HCT116 (cell line): ENCODE data around the gene FNDC11. TPM values are rescaled to one million over a fixed set of nuclear protein-coding genes. Genes with fewer than 3 reads are reported as not detected.

ENCODE experiments used
- ATAC-seq: fragments of 200-7000 bp; cut with Tn5 transposase; 2 replicates; pipeline ENCODE4 v1.9.1; 2020; ENCODE audit warnings: mild to moderate bottlenecking, moderate library complexity
- BruUV-seq: library from RNA; stranded (reverse); fragments of 400-500 nt; replicated peaks from 2 replicates; lab custom pipeline; 2021; lab: Mats Ljungman, UMichigan
- CTCF ChIA-PET: fragments of 300-600 bp; sonication (Branson Sonifier 250); formaldehyde crosslinking; loops from one replicate; lab custom pipeline; 2021; ENCODE audit warnings: antibody characterized with exemption; lab: Charles Lee
- POLR2A ChIA-PET: fragments of 300-600, 350-600 bp; sonication (Branson Sonifier 250); formaldehyde crosslinking; loops from one replicate; lab custom pipeline; 2021; ENCODE audit warnings: antibody characterized with exemption; lab: Charles Lee
- RAD21 ChIA-PET, 2 experiments: fragments of 300-600 bp; sonication (Branson Sonifier 250); formaldehyde crosslinking; loops; one replicate each; lab custom pipeline; 2023; ENCODE audit warnings: low total read pairs in 2 of 2; ENCODE audit not compliant: uncharacterized antibody in 2 of 2, unreplicated experiment in 2 of 2, low non-redundant PET in 1 of 2; lab: Charles Lee
- DNase-seq: peaks from one replicate; pipeline ENCODE4 v3.0.0-alpha.2; 2010; ENCODE audit warnings: low read depth, low spot score
- H2AFZ ChIP-seq: fragments of 200-600 bp; shearing (Covaris generic), sonication (generic); 2 replicates; pipeline ENCODE4 v1.6.1; 2017; ENCODE audit warnings: low read depth, mixed run types, mixed read lengths, antibody characterized with exemption, low read length; ENCODE audit not compliant: poor library complexity, severe bottlenecking
- H3K27ac ChIP-seq: 2 replicates; pipeline ENCODE4 v1.5.1; 2012; ENCODE audit warnings: low read depth, low read length
- H3K27me3 ChIP-seq: fragments of 200-600 bp; sonication (generic); 2 replicates; pipeline ENCODE4 v1.6.1; 2016; ENCODE audit warnings: mixed run types, low read length, mixed read lengths; ENCODE audit not compliant: insufficient read depth
- H3K36me3 ChIP-seq, 2 experiments: fragments of 200-500 bp in 1 of 2; fragments of 200-600 bp in 1 of 2; sonication (Bioruptor generic) in 1 of 2; sonication (generic) in 1 of 2; 2 replicates each; pipeline versions ENCODE4 v1.5.1 to v1.6.1; 2014 to 2016; ENCODE audit warnings: low read length in 2 of 2, inconsistent platforms in 1 of 2, mixed read lengths in 1 of 2, mixed run types in 1 of 2; ENCODE audit not compliant: insufficient read depth in 2 of 2, control insufficient read depth in 1 of 2
- H3K4me1 ChIP-seq, 2 experiments: fragments of 200-600 bp in 1 of 2; sonication (generic) in 1 of 2; 2 replicates each; pipeline versions ENCODE4 v1.5.1 to v1.6.1; 2012 to 2017; ENCODE audit warnings: low read length in 2 of 2, inconsistent platforms in 1 of 2, mild to moderate bottlenecking in 1 of 2, mixed read lengths in 1 of 2, mixed run types in 1 of 2, moderate library complexity in 1 of 2; ENCODE audit not compliant: insufficient read depth in 2 of 2, control insufficient read depth in 1 of 2
- H3K4me2 ChIP-seq: fragments of 200-600 bp; sonication (generic); 2 replicates; pipeline ENCODE4 v1.6.1; 2017; ENCODE audit warnings: mixed run types, low read length, mixed read lengths
- H3K4me3 ChIP-seq, 2 experiments: fragments of 200-600 bp in 1 of 2; sonication (generic) in 1 of 2; replicated peaks in 1 of 2; 2 replicates each; pipeline ENCODE4 v1.5.1; 2011 to 2016; ENCODE audit warnings: low read length in 2 of 2, control low read depth in 1 of 2, low read depth in 1 of 2, mild to moderate bottlenecking in 1 of 2, mixed read lengths in 1 of 2, mixed run types in 1 of 2
- H3K79me2 ChIP-seq: fragments of 200-600 bp; sonication (generic); 2 replicates; pipeline ENCODE4 v1.6.1; 2017; ENCODE audit warnings: mild to moderate bottlenecking, mixed run types, low read length, moderate library complexity, mixed read lengths; ENCODE audit not compliant: insufficient read depth
- H3K9ac ChIP-seq: fragments of 200-600 bp; sonication (generic); 2 replicates; pipeline ENCODE4 v1.6.1; 2016; ENCODE audit warnings: low read length, mixed read lengths
- H3K9me2 ChIP-seq: fragments of 200-600 bp; sonication (generic), shearing (Covaris generic); 2 replicates; pipeline ENCODE4 v1.6.1; 2017; ENCODE audit warnings: mixed run types, mild to moderate bottlenecking, moderate library complexity; ENCODE audit not compliant: insufficient read depth
- H3K9me3 ChIP-seq, 2 experiments: fragments of 200-500 bp in 1 of 2; fragments of 200-600 bp in 1 of 2; sonication (Bioruptor generic) in 1 of 2; sonication (generic) in 1 of 2; 2 replicates each; pipeline ENCODE4 v1.6.1; 2014 to 2017; ENCODE audit warnings: low read length in 2 of 2, mixed read lengths in 2 of 2, inconsistent platforms in 1 of 2, low read depth in 1 of 2, mild to moderate bottlenecking in 1 of 2, mixed run types in 1 of 2, moderate library complexity in 1 of 2; ENCODE audit not compliant: control insufficient read depth in 1 of 2, insufficient read depth in 1 of 2
- H4K20me1 ChIP-seq: fragments of 200-600 bp; sonication (generic), shearing (Covaris generic); 2 replicates; pipeline ENCODE4 v1.6.1; 2017; ENCODE audit warnings: mixed run types, mild to moderate bottlenecking, moderate library complexity; ENCODE audit not compliant: insufficient read depth
- ATF3 ChIP-seq: IDR thresholded peaks from 2 replicates; pipeline ENCODE4 v1.6.1; 2012
- CBX3 ChIP-seq: IDR thresholded peaks from 2 replicates; pipeline ENCODE4 v1.6.1; 2012; ENCODE audit warnings: low read depth
- CEBPB ChIP-seq: IDR thresholded peaks from 2 replicates; pipeline ENCODE4 v1.6.1; 2012; ENCODE audit warnings: low read depth
- EGR1 ChIP-seq: IDR thresholded peaks from 2 replicates; pipeline ENCODE4 v1.6.1; 2012; ENCODE audit warnings: low read depth
- ELF1 ChIP-seq: IDR thresholded peaks from 2 replicates; pipeline ENCODE4 v1.6.1; 2012; ENCODE audit warnings: low read depth, borderline replicate concordance
- EZH2 ChIP-seq: fragments of 200-600 bp; sonication (generic); IDR thresholded peaks from 2 replicates; pipeline ENCODE4 v1.6.1; 2017; ENCODE audit warnings: antibody characterized with exemption, mixed run types
- EZH2phosphoT487 ChIP-seq: fragments of 200-600 bp; IDR thresholded peaks from 2 replicates; pipeline ENCODE4 v1.6.1; 2018; ENCODE audit warnings: antibody characterized with exemption, borderline replicate concordance
- JUND ChIP-seq: IDR thresholded peaks from 2 replicates; pipeline ENCODE4 v1.6.1; 2012
- MAX ChIP-seq: IDR thresholded peaks from 2 replicates; pipeline ENCODE4 v1.6.1; 2012
- POLR2AphosphoS5 ChIP-seq: IDR thresholded peaks from 2 replicates; pipeline ENCODE4 v1.6.1; 2011; ENCODE audit warnings: mild to moderate bottlenecking, low read depth, low read length, moderate library complexity
- RAD21 ChIP-seq: IDR thresholded peaks from 2 replicates; pipeline ENCODE4 v1.6.1; 2012; ENCODE audit warnings: low read depth, mild to moderate bottlenecking
- SIN3A ChIP-seq: IDR thresholded peaks from 2 replicates; pipeline ENCODE4 v1.6.1; 2012; ENCODE audit warnings: low read depth
- SP1 ChIP-seq: IDR thresholded peaks from 2 replicates; pipeline ENCODE4 v1.6.1; 2012; ENCODE audit warnings: low read depth
- SRF ChIP-seq: IDR thresholded peaks from 2 replicates; pipeline ENCODE4 v1.6.1; 2012; ENCODE audit warnings: low read depth
- ZBTB33 ChIP-seq: IDR thresholded peaks from 2 replicates; pipeline ENCODE4 v1.6.1; 2011; ENCODE audit warnings: mild to moderate bottlenecking, low read length, moderate library complexity; ENCODE audit not compliant: insufficient replicate concordance; ENCODE audit errors: extremely low read depth
- ZFX ChIP-seq: fragments of 450-650 bp; IDR thresholded peaks from 2 replicates; pipeline ENCODE4 v1.6.1; 2017
- ZNF274 ChIP-seq: fragments of 200-500 bp; sonication (Bioruptor generic); IDR thresholded peaks from 2 replicates; pipeline ENCODE4 v1.6.1; 2014; ENCODE audit warnings: mild to moderate bottlenecking, low read depth, low read length, inconsistent platforms
- intact Hi-C: fragments of 100-400 bp; cut with micrococcal nuclease; formaldehyde crosslinking; loops from 2 replicates; pipeline ENCODE4 v1.10.0; 2022
- total RNA-seq: library from RNA; stranded (reverse); gene quantifications from one replicate; pipeline ENCODE4 v1.2.1, GENCODE V29; 2021; ENCODE audit not compliant: unreplicated experiment

The FNDC11 gene
- total RNA-seq, 1 experiment from 2014 or later = 5.5 TPM

- Histone ChIP-seq H3K79me2 (peaks cover 4% of the 10 kb centered on the region; the same call in 1 of the 2 replicates), H4K20me1 (no peaks in the 10 kb centered on the region), H2AFZ (no peak overlapping the region), H3K36me3 (no peaks in the 10 kb centered on the region), H3K4me2 (peak overlapping the region; percentile 95), H3K27me3 (no peaks in the 10 kb centered on the region), H3K9ac (peak overlapping the region; percentile 61), H3K9me3 (no peaks in the 10 kb centered on the region), H3K27ac (peak overlapping the region; percentile 44; the same call in 1 of the 2 replicates), H3K9me2 (no peaks in the 10 kb centered on the region), H3K4me3 (peak overlapping the region; percentile 60 to 83), H3K4me1 (peaks cover 12 to 27% of the 10 kb centered on the region in 2 experiments)
- TF ChIP-seq EZH2phosphoT487 (no peak), ELF1 (no peak), EZH2 (no peak), SP1 (no peak), SRF (no peak), ZFX (no peak)
- no TSS peak for BruUV-seq
- ATAC-seq (no peak), DNase-seq (no peak)
- POLR2A ChIA-PET = interaction anchor here (0.9 to 1.6 kb wide), 3 partner anchors 52 to 133 kb away, joined by 3 to 4 read pairs (median 3); partner anchors contain the start of genes GMEB2 and RTEL1
- intact Hi-C loops = loop anchor here (10.0 kb wide), 1 partner anchor 50 kb away; the partner anchor contains the start of gene GMEB2
- CTCF ChIA-PET = interaction anchor here (3.0 kb wide), 1 partner anchor 37 kb away, joined by 24 read pairs; the partner anchor contains the start of gene PTK6
- RAD21 ChIA-PET = interaction anchor here in 1 of 2 experiments (0.6 kb wide), 1 partner anchor 67 kb away, joined by 3 read pairs; no protein-coding TSS in a partner anchor
These were observed 21.1 kb downstream of the FNDC11 start for GRCh38 chr20:63574829-63575743.

GRCh38 chr20:63576311-63576710 is 22.4 kb downstream of the FNDC11 start:
- Histone ChIP-seq H3K9me3 (no peaks in the 10 kb centered on the region), H3K4me2 (no peak overlapping the region), H3K79me2 (peaks cover 4% of the 10 kb centered on the region; the same call in 1 of the 2 replicates)
- CTCF ChIA-PET = no interaction called here
- no peak for TF ChIP-seq SIN3A
- no peak for TF ChIP-seq RAD21
- TF ChIP-seq MAX = no peak
- no peak for TF ChIP-seq ZFX
- TF ChIP-seq EZH2phosphoT487 = no peak
- no peak for TF ChIP-seq ZNF274
- TF ChIP-seq EZH2 = no peak
- no peak for TF ChIP-seq ELF1
- no peak for TF ChIP-seq POLR2AphosphoS5
- no peak for TF ChIP-seq CBX3
- no peak for TF ChIP-seq EGR1
- TF ChIP-seq JUND = no peak
- TF ChIP-seq CEBPB = no peak
- no peak for TF ChIP-seq ATF3
- no peak for TF ChIP-seq ZBTB33
- TF ChIP-seq, all 23 proteins: peak for 0
- no TSS peak for BruUV-seq
- Histone ChIP-seq H3K27me3 (no peaks in the 10 kb centered on the region), H3K9ac (no peak overlapping the region), H3K27ac (no peak overlapping the region), H3K4me1 (peaks cover 12 to 35% of the 10 kb centered on the region in 2 experiments), H4K20me1 (no peaks in the 10 kb centered on the region), H3K36me3 (no peaks in the 10 kb centered on the region), H3K9me2 (no peaks in the 10 kb centered on the region), H3K4me3 (no peak overlapping the region), H2AFZ (peak overlapping the region; percentile 16)
- POLR2A ChIA-PET = no interaction called here
- intact Hi-C loops = loop anchor here (10.0 kb wide), 1 partner anchor 48 kb away; the partner anchor contains the start of gene GMEB2
- ATAC-seq = no peak
- DNase-seq = no peak
- RAD21 ChIA-PET = interaction anchor here in 1 of 2 experiments (0.6 kb wide), 2 partner anchors 160 to 463 kb away, joined by 3 to 4 read pairs; partner anchors contain the start of gene LIME1
